Esophagus (tissue), 2 donors: ENCODE results near the gene TPPP2. TPM values are rescaled to one million over a fixed set of nuclear protein-coding genes. Genes with fewer than 3 reads are reported as not detected.

Source experiments
- H3K27ac ChIP-seq, 2 donors: one replicate each; pipeline ENCODE4 v1.5.1; 2013; ENCODE audit warnings: low read depth in 2 of 2, mild to moderate bottlenecking in 2 of 2, inconsistent platforms in 1 of 2, low read length in 1 of 2, moderate library complexity in 1 of 2
- H3K27me3 ChIP-seq, 2 donors: one replicate each; pipeline ENCODE4 v1.6.1; 2013; ENCODE audit warnings: low read length in 2 of 2, control low read depth in 1 of 2, mild to moderate bottlenecking in 1 of 2; ENCODE audit not compliant: insufficient read depth in 2 of 2, control insufficient read depth in 1 of 2
- H3K36me3 ChIP-seq, 2 donors: one replicate each; pipeline ENCODE4 v1.6.1; 2013; ENCODE audit warnings: low read length in 1 of 2; ENCODE audit not compliant: control insufficient read depth in 2 of 2, insufficient read depth in 2 of 2
- H3K4me1 ChIP-seq, 2 donors: one replicate each; pipeline ENCODE4 v1.6.1; 2013; ENCODE audit warnings: low read length in 1 of 2; ENCODE audit not compliant: control insufficient read depth in 2 of 2, insufficient read depth in 2 of 2
- H3K4me3 ChIP-seq, 2 donors: one replicate each; pipeline ENCODE4 v1.5.1; 2013; ENCODE audit warnings: low read length in 2 of 2, mild to moderate bottlenecking in 2 of 2, low read depth in 1 of 2, moderate library complexity in 1 of 2
- H3K9me3 ChIP-seq, 2 donors: one replicate each; pipeline ENCODE4 v1.6.1; 2013; ENCODE audit warnings: mild to moderate bottlenecking in 2 of 2, low read depth in 1 of 2, low read length in 1 of 2, moderate library complexity in 1 of 2; ENCODE audit not compliant: control insufficient read depth in 2 of 2, insufficient read depth in 1 of 2
- WGBS, 2 donors: extraction: QIAGEN DNeasy Blood & Tissue Kit; methylation state at CpG; one replicate each; pipeline ENCODE4 v1.1.7; 2013; 5-methylcytosine and 5-hydroxymethylcytosine counted together
- polyA plus RNA-seq, 2 donors: library from polyadenylated mRNA; stranded (reverse); fragments of 200-250 nt; gene quantifications; one replicate each; pipeline ENCODE4 v1.2.3, GENCODE V29; 2013
- donor health status: healthy with polysubstance abuse.
- donor health status: Bipolar disorder and iron deficiency.

TPPP2 gene
- polyA plus RNA-seq, 2 donors, result 0.14 TPM; not detected in 1

GRCh38 chr14:21023174-21023573 lies 6.8 kb upstream of the TPPP2 start:
- Histone ChIP-seq H3K27ac (peak overlapping the region in 1 of 2 donors; percentile 86), H3K36me3 (peaks cover 9 to 22% of the 10 kb centered on the region in 2 donors), H3K4me3 (peak overlapping the region; percentile 61 to 91), H3K4me1 (peaks cover 0 to 8% of the 10 kb centered on the region in 2 donors), H3K9me3 (no peaks in the 10 kb centered on the region), H3K27me3 (no peaks in the 10 kb centered on the region)
- 61 to 69% methylated on average over 7 of the region's 7 CpGs for WGBS, 2 donors

GRCh38 chr14:21023817-21024584 lies 6.0 kb upstream of the TPPP2 start:
- 19 to 25% methylated on average over 17 of the region's 17 CpGs for WGBS, 2 donors
- H3K27me3 ChIP-seq, result no peaks in the 10 kb centered on the region
- H3K4me1 ChIP-seq, result peaks cover 0 to 8% of the 10 kb centered on the region in 2 donors
- peak overlapping the region; percentile 81 to 86 for H3K27ac ChIP-seq
- H3K9me3 ChIP-seq, result no peaks in the 10 kb centered on the region
- H3K4me3 ChIP-seq, result peak overlapping the region; percentile 61 to 91
- peaks cover 4 to 15% of the 10 kb centered on the region in 2 donors for H3K36me3 ChIP-seq

DNA sequence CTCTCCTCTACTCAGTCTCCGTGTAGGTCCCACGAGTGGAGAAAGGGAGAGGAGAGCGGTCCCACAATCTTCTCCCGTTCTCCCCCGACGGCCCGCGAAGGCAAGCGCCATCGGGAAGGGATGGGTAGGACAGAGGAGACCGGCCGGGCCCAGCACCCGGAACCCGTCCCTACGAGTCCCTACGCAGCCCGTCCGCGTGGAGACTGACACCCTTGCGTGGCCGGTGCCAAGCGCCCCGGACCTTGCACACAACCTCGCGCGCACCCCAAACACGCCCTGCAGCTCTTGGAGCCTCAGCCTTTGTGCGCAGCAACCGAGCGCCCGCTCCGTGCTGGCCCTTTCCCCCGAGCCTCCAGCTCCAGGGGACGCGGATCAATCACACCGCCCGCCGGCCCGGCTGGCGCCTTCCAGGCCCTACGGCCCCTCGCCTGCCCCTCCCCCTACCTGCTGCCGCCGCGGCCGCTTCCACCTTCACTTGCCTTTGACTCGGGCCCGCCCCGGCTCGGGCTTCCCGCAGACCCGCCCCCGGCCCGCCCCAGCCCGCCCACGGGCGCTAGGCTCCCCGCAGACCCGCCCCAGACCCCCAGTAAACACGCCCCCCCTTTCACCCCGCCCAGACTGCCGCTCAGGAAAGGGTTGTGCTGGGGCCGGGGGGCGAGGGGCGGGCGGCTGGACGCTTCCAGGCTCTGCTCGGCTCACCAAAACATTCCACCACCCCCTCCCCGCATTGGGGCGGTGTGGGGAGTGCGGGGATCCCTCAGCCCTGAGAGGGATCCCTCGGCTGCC lies 5.2 kb upstream of the TPPP2 start, which contains the start of gene NDRG2:
TSS of gene NDRG2 (minus strand) at position 477 of the 786 bp plus-strand sequence. CDS start 1,746 bp downstream, outside the sequence.
- H3K9me3 ChIP-seq, result no peaks in the 10 kb centered on the region
- peaks cover 4 to 10% of the 10 kb centered on the region in 2 donors for H3K36me3 ChIP-seq
- peak within 1 kb of the TSS; percentile 81 to 89 for H3K27ac ChIP-seq
- H3K27me3 ChIP-seq, result no peaks in the 10 kb centered on the region
- peaks cover 0 to 8% of the 10 kb centered on the region in 2 donors for H3K4me1 ChIP-seq
- 1% methylated on average over 65 to 72 of the region's 72 CpGs for WGBS, 2 donors
- H3K4me3 ChIP-seq, result peak within 1 kb of the TSS; percentile 61 to 91

GRCh38 chr14:21025371-21026273 lies 4.4 kb upstream of the TPPP2 start:
- Histone ChIP-seq H3K9me3 (no peaks in the 10 kb centered on the region), H3K4me1 (peaks cover 0 to 8% of the 10 kb centered on the region in 2 donors), H3K36me3 (peaks cover 3 to 6% of the 10 kb centered on the region in 2 donors), H3K4me3 (peak overlapping the region; percentile 61 to 65), H3K27me3 (no peaks in the 10 kb centered on the region), H3K27ac (peak overlapping the region; percentile 81 to 89)
- WGBS, 2 donors, result 6 to 10% methylated on average over 53 to 58 of the region's 58 CpGs

DNA sequence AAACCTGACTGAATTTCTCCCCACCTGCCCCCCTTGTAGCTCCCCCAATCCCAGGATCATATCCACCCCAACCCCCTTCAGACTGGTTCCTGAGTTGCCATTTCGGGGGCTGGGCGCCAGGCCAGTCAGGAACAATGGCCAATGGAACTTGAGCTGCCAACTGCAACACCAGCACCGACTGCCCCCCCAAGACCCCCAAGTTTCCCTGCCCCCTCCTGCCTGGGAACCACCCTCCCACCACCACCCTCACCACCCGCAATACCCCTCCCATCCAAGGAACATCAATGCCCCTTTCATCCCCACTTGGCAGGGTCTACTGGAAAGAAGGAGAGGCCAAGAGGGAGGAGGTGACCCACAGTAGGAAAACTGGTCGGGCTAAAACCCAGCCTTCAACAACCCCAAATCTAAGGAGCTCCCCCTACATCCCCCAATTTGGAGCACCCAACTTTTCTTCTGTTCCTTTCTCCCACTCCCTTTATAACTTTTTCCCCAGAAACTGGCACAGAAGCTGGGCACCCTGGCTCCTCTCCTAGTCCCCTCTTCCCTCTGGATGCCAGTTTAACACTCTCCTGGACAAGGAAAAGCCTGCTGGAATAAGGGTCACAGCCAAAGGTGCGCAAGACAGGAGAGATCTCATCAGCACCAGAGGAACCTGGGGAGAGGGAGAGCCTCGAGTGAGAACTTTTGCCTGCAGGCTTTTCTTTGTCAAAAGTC lies 3.6 kb upstream of the TPPP2 start:
- Histone ChIP-seq H3K27me3 (no peaks in the 10 kb centered on the region), H3K4me3 (no peak overlapping the region), H3K36me3 (peaks cover 0 to 6% of the 10 kb centered on the region in 2 donors), H3K4me1 (peaks cover 0 to 8% of the 10 kb centered on the region in 2 donors), H3K27ac (peak overlapping the region; percentile 63 to 81), H3K9me3 (no peaks in the 10 kb centered on the region)
- WGBS, 2 donors, result 49 to 65% methylated on average over 7 of the region's 7 CpGs

DNA sequence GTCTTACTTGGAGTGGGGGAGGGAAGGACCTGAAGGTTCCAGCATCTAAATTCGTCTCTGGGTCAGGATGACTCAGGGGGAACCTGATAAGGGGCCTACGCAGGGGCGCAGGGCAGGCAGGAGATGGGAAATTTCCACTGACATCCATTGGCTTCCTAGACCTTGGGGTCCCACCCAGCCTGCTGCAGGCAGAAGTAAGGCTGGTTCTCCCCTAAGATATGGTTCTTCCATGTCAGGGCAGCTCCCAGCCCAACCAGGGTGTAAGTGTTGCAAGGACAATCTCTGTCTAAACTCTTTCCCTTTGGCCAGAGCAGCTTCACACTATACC lies 3.1 kb upstream of the TPPP2 start:
- WGBS, 2 donors, result 60 to 66% methylated on average over 3 of the region's 3 CpGs
- no peaks in the 10 kb centered on the region for H3K27me3 ChIP-seq
- no peaks in the 10 kb centered on the region for H3K9me3 ChIP-seq
- peaks cover 0 to 8% of the 10 kb centered on the region in 2 donors for H3K4me1 ChIP-seq
- H3K4me3 ChIP-seq, result no peak overlapping the region
- H3K27ac ChIP-seq, result peak overlapping the region; percentile 65 to 81
- peaks cover 0 to under 1% of the 10 kb centered on the region in 2 donors for H3K36me3 ChIP-seq

- H3K4me3 ChIP-seq, result no peak overlapping the region
- no peak overlapping the region for H3K27ac ChIP-seq
- H3K27me3 ChIP-seq, result no peaks in the 10 kb centered on the region
- H3K36me3 ChIP-seq, result no peaks in the 10 kb centered on the region
- WGBS, 2 donors, result 88 to 90% methylated on average over 12 of the region's 12 CpGs
- peaks cover 0 to 2% of the 10 kb centered on the region in 2 donors for H3K4me1 ChIP-seq
- no peaks in the 10 kb centered on the region for H3K9me3 ChIP-seq
Measured at GRCh38 chr14:21030531-21030930, 514 bp downstream of the TPPP2 start.

GRCh38 chr14:21032326-21033132 lies 2.5 kb downstream of the TPPP2 start:
- Histone ChIP-seq H3K4me1 (peaks cover 0 to 2% of the 10 kb centered on the region in 2 donors), H3K9me3 (no peaks in the 10 kb centered on the region), H3K27me3 (no peaks in the 10 kb centered on the region), H3K27ac (peak overlapping the region in 1 of 2 donors; percentile 38), H3K36me3 (no peaks in the 10 kb centered on the region), H3K4me3 (no peak overlapping the region)
- WGBS, 2 donors, result 76 to 85% methylated on average over 5 of the region's 5 CpGs
